Coronary artery (tissue), 2 donors: ENCODE results near the gene SPTLC2.
"Not testable (repeated sequence)": the region's sequence is repeated elsewhere in the genome, so short reads cannot be mapped to it uniquely, and the experiment has no call there.

Experiments used
- DNase-seq: peaks from one replicate; pipeline ENCODE4 v3.0.0-alpha.2; 2017; ENCODE audit warnings: low spot score
- H3K27ac ChIP-seq, 2 donors: fragments of 200-600 bp; sonication (generic); one replicate each; pipeline ENCODE4 v1.5.1; 2016 to 2019
- H3K4me3 ChIP-seq: fragments of 200-600 bp; sonication (generic); 2 replicates; pipeline ENCODE4 v1.5.1; 2016; ENCODE audit warnings: mild to moderate bottlenecking, moderate library complexity
- TF ChIP-seq, protein P1 (sequence below): fragments of 200-600 bp; sonication (generic); IDR thresholded peaks from one replicate; pipeline ENCODE4 v1.5.1; 2019; ENCODE audit warnings: antibody characterized with exemption

The SPTLC2 gene

DNA sequence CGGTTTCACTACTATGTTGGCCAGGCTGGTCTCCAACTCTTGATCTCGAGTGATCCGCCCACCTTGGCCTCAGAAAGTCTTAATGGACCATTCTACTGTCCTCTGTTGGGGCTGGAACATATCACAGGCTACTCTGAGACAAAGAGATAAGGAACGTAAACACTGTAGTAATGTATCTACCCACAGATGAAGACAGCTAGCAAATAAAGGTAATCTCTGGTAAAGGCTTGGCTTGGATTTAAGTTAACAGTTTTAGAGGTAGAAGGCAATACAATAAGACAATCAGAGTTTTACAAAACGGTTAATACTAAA, 73.2 kb downstream of the SPTLC2 start:
- no peak overlapping the region for H3K4me3 ChIP-seq
- no peak for DNase-seq
- H3K27ac ChIP-seq: peak overlapping the region; percentile 17 to 68
- TF ChIP-seq, protein P1, sequence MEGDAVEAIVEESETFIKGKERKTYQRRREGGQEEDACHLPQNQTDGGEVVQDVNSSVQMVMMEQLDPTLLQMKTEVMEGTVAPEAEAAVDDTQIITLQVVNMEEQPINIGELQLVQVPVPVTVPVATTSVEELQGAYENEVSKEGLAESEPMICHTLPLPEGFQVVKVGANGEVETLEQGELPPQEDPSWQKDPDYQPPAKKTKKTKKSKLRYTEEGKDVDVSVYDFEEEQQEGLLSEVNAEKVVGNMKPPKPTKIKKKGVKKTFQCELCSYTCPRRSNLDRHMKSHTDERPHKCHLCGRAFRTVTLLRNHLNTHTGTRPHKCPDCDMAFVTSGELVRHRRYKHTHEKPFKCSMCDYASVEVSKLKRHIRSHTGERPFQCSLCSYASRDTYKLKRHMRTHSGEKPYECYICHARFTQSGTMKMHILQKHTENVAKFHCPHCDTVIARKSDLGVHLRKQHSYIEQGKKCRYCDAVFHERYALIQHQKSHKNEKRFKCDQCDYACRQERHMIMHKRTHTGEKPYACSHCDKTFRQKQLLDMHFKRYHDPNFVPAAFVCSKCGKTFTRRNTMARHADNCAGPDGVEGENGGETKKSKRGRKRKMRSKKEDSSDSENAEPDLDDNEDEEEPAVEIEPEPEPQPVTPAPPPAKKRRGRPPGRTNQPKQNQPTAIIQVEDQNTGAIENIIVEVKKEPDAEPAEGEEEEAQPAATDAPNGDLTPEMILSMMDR: no peak

- Histone ChIP-seq H3K4me3 (no peak overlapping the region), H3K27ac (peak overlapping the region; percentile 41 to 68)
- TF ChIP-seq, protein P1: no peak
- no peak for DNase-seq
Observed at GRCh38 chr14:77542421-77543239, 73.8 kb downstream of the SPTLC2 start.

DNA sequence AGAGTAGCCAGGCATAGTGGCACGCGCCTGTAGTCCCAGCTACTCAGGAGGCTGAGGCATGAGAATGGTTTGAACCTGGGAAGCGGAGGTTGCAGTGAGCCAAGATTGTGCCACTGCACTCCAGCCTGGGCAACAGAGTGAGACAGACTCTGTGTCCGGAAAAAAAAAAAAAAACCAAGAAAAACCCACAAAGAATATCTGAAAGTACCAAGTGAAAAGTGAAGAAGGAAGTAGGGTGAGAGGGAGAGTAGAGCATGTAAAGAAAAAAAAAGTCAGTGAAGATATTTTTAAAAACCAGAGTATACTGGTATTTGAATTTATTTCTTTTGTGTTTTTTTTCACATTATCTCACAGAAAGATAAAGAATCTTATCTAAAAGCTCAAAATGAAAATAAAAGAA, 74.5 kb downstream of the SPTLC2 start:
- H3K27ac ChIP-seq: peak overlapping the region in 1 of 2 donors; percentile 56
- TF ChIP-seq, protein P1: no peak

GRCh38 chr14:77536951-77537350, 79.5 kb downstream of the SPTLC2 start:
- H3K27ac ChIP-seq, H3K4me3 ChIP-seq, DNase-seq: not testable (repeated sequence)

More for the DNA sequence above, 74.5 kb downstream of the SPTLC2 start:
- DNase-seq: no peak
- H3K4me3 ChIP-seq: no peak overlapping the region

- TF ChIP-seq, protein P1: no peak
- no peak overlapping the region for H3K4me3 ChIP-seq
- DNase-seq: no peak
- H3K27ac ChIP-seq: no peak overlapping the region
Observed at GRCh38 chr14:77531071-77531470, 85.4 kb downstream of the SPTLC2 start.

GRCh38 chr14:77529963-77530362, 86.5 kb downstream of the SPTLC2 start:
- H3K27ac ChIP-seq: no peak overlapping the region
- TF ChIP-seq, protein P1: no peak
- no peak for DNase-seq

GRCh38 chr14:77529213-77529612, 87.2 kb downstream of the SPTLC2 start:
- TF ChIP-seq, protein P1: no peak

More at GRCh38 chr14:77529963-77530362, 86.5 kb downstream of the SPTLC2 start:
- no peak overlapping the region for H3K4me3 ChIP-seq

GRCh38 chr14:77528701-77529100, 87.7 kb downstream of the SPTLC2 start:
- not testable (repeated sequence) for H3K4me3 ChIP-seq, DNase-seq, H3K27ac ChIP-seq

More at GRCh38 chr14:77529213-77529612, 87.2 kb downstream of the SPTLC2 start:
- Histone ChIP-seq H3K4me3 (no peak overlapping the region), H3K27ac (no peak overlapping the region)
- DNase-seq: no peak
